HepG2 (cell line): ENCODE measurements around the gene SRCIN1. TPM values are rescaled to one million over a fixed set of nuclear protein-coding genes. Genes with fewer than 3 reads are reported as not detected.

ENCODE experiments used
- ATAC-seq: fragments of 200-7000 bp; cut with Tn5 transposase; 3 replicates; pipeline ENCODE4 v1.9.1; 2020; ENCODE audit warnings: mild to moderate bottlenecking, moderate library complexity
- BruUV-seq: library from RNA; stranded (reverse); fragments of 400-500 nt; replicated peaks from 2 replicates; lab custom pipeline; 2021; lab: Mats Ljungman, UMichigan
- CTCF ChIA-PET: fragments of 300-600 bp; formaldehyde crosslinking; extraction: SDS; loops from one replicate; lab custom pipeline; 2021; ENCODE audit warnings: low total read pairs, inconsistent platforms, low intra/inter-chr PET ratio; lab: Yijun Ruan, JAX
- POLR2A ChIA-PET: fragments of 350-600 bp; sonication (Branson Sonifier 250); formaldehyde crosslinking; loops from one replicate; lab custom pipeline; 2020; ENCODE audit warnings: antibody characterized with exemption, inconsistent platforms; lab: Yijun Ruan, JAX
- DNase-seq: peaks from one replicate; pipeline ENCODE4 v3.0.0-alpha.2; 2015; ENCODE audit warnings: low spot score
- FAIRE-seq: peaks from 3 replicates; lab custom pipeline; 2011; peaks lifted over from hg19 to GRCh38; lab: Jason Lieb, UNC
- H2AFZ ChIP-seq: one replicate; pipeline ENCODE4 v1.6.1; 2011; ENCODE audit warnings: low read length, inconsistent platforms
- H3K27ac ChIP-seq: fragments of 300-600 bp; 3 replicates; pipeline ENCODE4 v1.8.0; 2011; ENCODE audit warnings: mixed run types, mild to moderate bottlenecking, mixed read lengths, low read length, inconsistent platforms; ENCODE audit not compliant: insufficient read depth; ENCODE audit errors: extremely low read length
- H3K27me3 ChIP-seq, 2 experiments: fragments of 200-600 bp in 1 of 2; 2 replicates in 1 of 2; 3 replicates in 1 of 2; pipeline versions ENCODE4 v1.6.0 to v1.8.0; 2011; ENCODE audit warnings: low read length in 2 of 2, mild to moderate bottlenecking in 2 of 2, moderate library complexity in 2 of 2, inconsistent platforms in 1 of 2; ENCODE audit not compliant: insufficient read depth in 2 of 2, control insufficient read depth in 1 of 2
- H3K36me3 ChIP-seq, 2 experiments: fragments of 200-600 bp in 1 of 2; replicated peaks in 1 of 2; 2 replicates in 1 of 2; 3 replicates in 1 of 2; pipeline versions ENCODE4 v1.5.1 to v1.8.0; 2011; ENCODE audit warnings: low read length in 2 of 2, inconsistent platforms in 1 of 2; ENCODE audit not compliant: insufficient read depth in 2 of 2, control insufficient read depth in 1 of 2
- H3K4me1 ChIP-seq: 2 replicates; pipeline ENCODE4 v1.5.1; 2012; ENCODE audit warnings: low read length, inconsistent platforms; ENCODE audit not compliant: insufficient read depth
- H3K4me2 ChIP-seq: 2 replicates; pipeline ENCODE4 v1.6.0; 2011; ENCODE audit warnings: low read depth, low read length, inconsistent platforms
- H3K4me3 ChIP-seq, 3 experiments: fragments of 200-600 bp in 1 of 3; sonication (generic), shearing (Covaris generic) in 1 of 3; replicated peaks in 1 of 3; 2 replicates each; pipeline ENCODE4 v1.5.1; 2011 to 2016; ENCODE audit warnings: low read length in 3 of 3, inconsistent platforms in 2 of 3, low read depth in 2 of 3, mild to moderate bottlenecking in 2 of 3, control low read depth in 1 of 3, mixed read lengths in 1 of 3; ENCODE audit not compliant: insufficient read depth in 1 of 3
- H3K79me2 ChIP-seq: one replicate; pipeline ENCODE4 v1.6.1; 2011; ENCODE audit warnings: low read length, inconsistent platforms; ENCODE audit not compliant: insufficient read depth
- H3K9ac ChIP-seq: 2 replicates; pipeline ENCODE4 v1.6.0; 2011; ENCODE audit warnings: mild to moderate bottlenecking, low read depth, low read length, inconsistent platforms; ENCODE audit not compliant: insufficient read depth
- H3K9me3 ChIP-seq: 2 replicates; pipeline ENCODE4 v1.5.1; 2012; ENCODE audit warnings: mild to moderate bottlenecking, low read length
- H4K20me1 ChIP-seq: 2 replicates; pipeline ENCODE4 v1.6.0; 2011; ENCODE audit warnings: inconsistent platforms, mild to moderate bottlenecking, low read length, moderate library complexity; ENCODE audit not compliant: insufficient read depth
- AGO1 ChIP-seq: fragments of 200-400 bp; formaldehyde crosslinking; IDR thresholded peaks from 2 replicates; pipeline ENCODE4 v1.6.1; 2017; ENCODE audit warnings: mild to moderate bottlenecking, low read depth, low read length, moderate library complexity; ENCODE audit not compliant: poor library complexity, severe bottlenecking
- CAMTA2 ChIP-seq: sonication (generic); formaldehyde crosslinking; IDR thresholded peaks from 2 replicates; pipeline ENCODE4 v1.4.0; 2020; ENCODE audit warnings: mild to moderate bottlenecking, missing genetic modification reagents, borderline replicate concordance
- DNMT1 ChIP-seq: sonication (generic); formaldehyde crosslinking; IDR thresholded peaks from 2 replicates; pipeline ENCODE4 v1.5.1; 2020; ENCODE audit warnings: mild to moderate bottlenecking, missing genetic modification reagents
- FOXO1 ChIP-seq: sonication (generic); formaldehyde crosslinking; IDR thresholded peaks from 2 replicates; pipeline ENCODE4 v1.4.0; 2020; ENCODE audit warnings: missing genetic modification reagents
- HMG20B ChIP-seq: conservative IDR thresholded peaks from 2 replicates; pipeline ENCODE4 v1.6.1; 2016; ENCODE audit warnings: missing genetic modification reagents, missing compliant biosample characterization
- HMGXB4 ChIP-seq, 2 experiments: sonication (generic) in 1 of 2; formaldehyde crosslinking in 1 of 2; IDR thresholded peaks; 2 replicates each; pipeline versions ENCODE4 v1.4.0 to v1.6.1; 2018 to 2020; ENCODE audit warnings: missing genetic modification reagents in 2 of 2, borderline replicate concordance in 1 of 2, low read depth in 1 of 2, mild to moderate bottlenecking in 1 of 2, missing biosample characterization in 1 of 2
- MTERF4 ChIP-seq: sonication (generic); formaldehyde crosslinking; IDR thresholded peaks from 2 replicates; pipeline ENCODE4 v1.8.0; 2023; ENCODE audit warnings: mild to moderate bottlenecking, missing genetic modification reagents
- NBN ChIP-seq: fragments of 450-650 bp; conservative IDR thresholded peaks from 2 replicates; pipeline ENCODE4 v1.6.1; 2017
- ZMYM4 ChIP-seq: sonication (generic); formaldehyde crosslinking; IDR thresholded peaks from 2 replicates; pipeline ENCODE4 v1.8.1; 2023; ENCODE audit warnings: mild to moderate bottlenecking, missing genetic modification reagents
- ZNF496 ChIP-seq: sonication (generic); formaldehyde crosslinking; IDR thresholded peaks from 2 replicates; pipeline ENCODE4 v1.8.1; 2023; ENCODE audit warnings: mild to moderate bottlenecking, moderate library complexity, missing genetic modification reagents; ENCODE audit not compliant: insufficient replicate concordance
- ZNF563 ChIP-seq: sonication (generic); formaldehyde crosslinking; IDR thresholded peaks from 2 replicates; pipeline ENCODE4 v1.8.0; 2022; ENCODE audit warnings: mild to moderate bottlenecking, moderate library complexity, missing genetic modification reagents
- ZNF576 ChIP-seq: sonication (generic); formaldehyde crosslinking; IDR thresholded peaks from 2 replicates; pipeline ENCODE4 v1.4.0; 2020; ENCODE audit warnings: mild to moderate bottlenecking, missing genetic modification reagents
- ZNF605 ChIP-seq: sonication (generic); formaldehyde crosslinking; IDR thresholded peaks from 2 replicates; pipeline ENCODE4 v1.8.0; 2022; ENCODE audit warnings: mild to moderate bottlenecking, missing genetic modification reagents
- ZNF749 ChIP-seq: sonication (generic); formaldehyde crosslinking; IDR thresholded peaks from 2 replicates; pipeline ENCODE4 v1.8.0; 2022; ENCODE audit warnings: mild to moderate bottlenecking, missing genetic modification reagents, moderate library complexity, borderline replicate concordance
- ZNF75D ChIP-seq: sonication (generic); formaldehyde crosslinking; IDR thresholded peaks from 2 replicates; pipeline ENCODE4 v1.8.1; 2023; ENCODE audit warnings: missing genetic modification reagents, mild to moderate bottlenecking, borderline replicate concordance
- ZNF777 ChIP-seq: sonication (generic); formaldehyde crosslinking; IDR thresholded peaks from 2 replicates; pipeline ENCODE4 v1.4.0; 2020; ENCODE audit warnings: missing genetic modification reagents
- ZNF790 ChIP-seq: sonication (generic); formaldehyde crosslinking; IDR thresholded peaks from 2 replicates; pipeline ENCODE4 v1.8.0; 2022; ENCODE audit warnings: missing genetic modification reagents, mild to moderate bottlenecking, borderline replicate concordance
- ZNF83 ChIP-seq: sonication (generic); formaldehyde crosslinking; IDR thresholded peaks from 2 replicates; pipeline ENCODE4 v1.4.0; 2020; ENCODE audit warnings: missing genetic modification reagents, mild to moderate bottlenecking, borderline replicate concordance
- WGBS: methylation state at CpG from one replicate; pipeline ENCODE4 v1.1.6; 2017; ENCODE audit warnings: low lambda C conversion rate; 5-methylcytosine and 5-hydroxymethylcytosine counted together
- in situ Hi-C: cut with HindIII; loops from 2 replicates; pipeline ENCODE4 v1.10.0; 2017; ENCODE audit warnings: low pct_unique_long_range_greater_than_20kb; ENCODE audit not compliant: extremely low pct_ligation_motif_present
- intact Hi-C: fragments of 100-400 bp; cut with micrococcal nuclease; formaldehyde crosslinking; loops from one replicate; pipeline ENCODE4 v1.10.0; 2022; ENCODE audit not compliant: unreplicated experiment
- polyA plus RNA-seq, 8 experiments: library from polyadenylated mRNA; depleted of rRNA in 3 of 8; stranded (reverse) in 7 of 8; unstranded in 1 of 8; fragments of >200 nt; fragmentation: Illumina TruSeq in 4 of 8; extraction: Trizol in 4 of 8; gene quantifications; 2 replicates each; pipeline versions ENCODE4 v1.2.1 to v1.2.3, GENCODE V29; 2011 to 2016; ENCODE audit warnings: low read depth in 4 of 8, missing spikeins in 1 of 8, mixed read lengths in 1 of 8; ENCODE audit not compliant: insufficient read depth in 1 of 8
- total RNA-seq, 5 experiments: library from RNA; depleted of rRNA; stranded (reverse); fragments of >200 nt; fragmentation: Illumina TruSeq; extraction: Trizol; gene quantifications; 2 replicates each; pipeline ENCODE4 v1.2.3, GENCODE V29; 2016; ENCODE audit warnings: low read depth in 1 of 5

Gene SRCIN1
- total and polyA plus RNA-seq, 2 of the 13 experiments (the other 11 are each of a cell fraction or from before 2014, with no cell fraction given), result 1.2 to 9.6 TPM

GRCh38 chr17:38584350-38584925 lies 21.3 kb downstream of the SRCIN1 start (continued):
- TF ChIP-seq FOXO1 (CRISPR knock-in tag) (peak; percentile 26; the same call in 1 of the 2 replicates), ZNF496 (CRISPR knock-in tag) (no peak), ZNF749 (CRISPR knock-in tag) (no peak)

GRCh38 chr17:38583828-38584349 lies 21.9 kb downstream of the SRCIN1 start:
- intact Hi-C loops (loop anchor here (1.0 to 2.0 kb wide), 4 partner anchors 26 to 91 kb away; no protein-coding TSS in a partner anchor), in situ Hi-C loops (no loop called here)
- peaks cover 49% of the 10 kb centered on the region for H3K4me1 ChIP-seq
- peaks cover 28% of the 10 kb centered on the region; the same call in 1 of the 2 replicates for H4K20me1 ChIP-seq
- H3K36me3 ChIP-seq, result no peaks in the 10 kb centered on the region
- DNase-seq, result no peak
- no peak overlapping the region for H3K27ac ChIP-seq
- ChIA-PET POLR2A (interaction anchor here (0.8 to 1.8 kb wide), 5 partner anchors 20 to 79 kb away, joined by 3 to 7 read pairs (median 5); partner anchors contain the start of gene SRCIN1), CTCF (interaction anchor here (1.0 to 2.6 kb wide), 7 partner anchors 22 to 92 kb away, joined by 3 to 24 read pairs (median 6); partner anchors contain the start of gene SRCIN1)
- FAIRE-seq, result no peak
- no TSS peak for BruUV-seq
- peaks cover 0 to 31% of the 10 kb centered on the region in 2 experiments; a peak in 3 of 5 replicates for H3K27me3 ChIP-seq
- no peaks in the 10 kb centered on the region for H3K9me3 ChIP-seq
- no peak overlapping the region for H3K9ac ChIP-seq
- peak overlapping the region in 1 of 3 experiments; percentile 26; a peak in 1 of 6 replicates for H3K4me3 ChIP-seq
- no peaks in the 10 kb centered on the region for H3K79me2 ChIP-seq
- H2AFZ ChIP-seq, result no peak overlapping the region
- WGBS, result 50% methylated on average over 11 of the region's 14 CpGs
- H3K4me2 ChIP-seq, result peak overlapping the region; percentile 67
- no peak for ATAC-seq
- TF ChIP-seq ZNF777 (CRISPR knock-in tag), result no peak
- peak; percentile 63; the same call in 1 of the 2 replicates for TF ChIP-seq ZNF563 (CRISPR knock-in tag)
- TF ChIP-seq ZNF605 (CRISPR knock-in tag), result peak; percentile 58
- 0 out of 2 replicates have a peak, but pooled peaks have one; percentile 88 for TF ChIP-seq MTERF4 (CRISPR knock-in tag)
- TF ChIP-seq ZNF790 (CRISPR knock-in tag), result 0 out of 2 replicates have a peak, but pooled peaks have one; percentile 58
- 0 out of 2 replicates have a peak, but pooled peaks have one; percentile 58 for TF ChIP-seq ZNF576 (CRISPR knock-in tag)
- 0 out of 2 replicates have a peak, but pooled peaks have one; percentile 49 for TF ChIP-seq CAMTA2 (CRISPR knock-in tag)
- TF ChIP-seq DNMT1 (CRISPR knock-in tag), result 0 out of 2 replicates have a peak, but pooled peaks have one; percentile 3
- peak; percentile 37 for TF ChIP-seq AGO1
- TF ChIP-seq HMGXB4 (CRISPR knock-in tag; IDR thresholded peaks at IDR 0.05; ENCODE audit: borderline replicate concordance in 1 of 2, low read depth in 1 of 2), result peak in 1 of 2 experiments; percentile 0; a peak in 1 of 4 replicates
- TF ChIP-seq ZNF75D (CRISPR knock-in tag), result peak; percentile 80; the same call in 1 of the 2 replicates
- 0 out of 2 replicates have a peak, but pooled peaks have one; percentile 51 for TF ChIP-seq ZNF83 (CRISPR knock-in tag)
- no peak for TF ChIP-seq HMG20B (CRISPR knock-in tag)
- TF ChIP-seq NBN, result no peak
- 0 out of 2 replicates have a peak, but pooled peaks have one; percentile 16 for TF ChIP-seq ZMYM4 (CRISPR knock-in tag)
